GM12878 (cell line): ENCODE results near the gene VGLL4. TPM values are rescaled to one million over a fixed set of nuclear protein-coding genes. Genes with fewer than 3 reads are reported as not detected.

Experiments
- CBX3 ChIP-seq: fragments of 200-600 bp; sonication (generic); IDR thresholded peaks from 2 replicates; pipeline ENCODE4 v1.6.1; 2016; ENCODE audit warnings: low read depth, borderline replicate concordance
- CREM ChIP-seq: IDR thresholded peaks from 2 replicates; pipeline ENCODE4 v1.6.1; 2014; ENCODE audit warnings: antibody characterized with exemption, low read depth
- CUX1 ChIP-seq: IDR thresholded peaks from 2 replicates; pipeline ENCODE4 v1.6.1; 2012; ENCODE audit warnings: improper control_type of control experiment, low read depth, low read length; ENCODE audit not compliant: insufficient replicate concordance
- RBBP5 ChIP-seq: fragments of 200-600 bp; sonication (generic); conservative IDR thresholded peaks from 2 replicates; pipeline ENCODE4 v1.6.1; 2016
- SRF ChIP-seq, 2 experiments: IDR thresholded peaks; 2 replicates each; pipeline ENCODE4 v1.6.1; 2011; ENCODE audit warnings: low read depth in 2 of 2, low read length in 2 of 2, mild to moderate bottlenecking in 1 of 2, moderate library complexity in 1 of 2
- ZBED1 ChIP-seq: IDR thresholded peaks from 2 replicates; pipeline ENCODE4 v1.6.1; 2016; ENCODE audit warnings: borderline replicate concordance
- ZNF24 ChIP-seq: fragments of 450-650 bp; IDR thresholded peaks from 2 replicates; pipeline ENCODE4 v1.6.1; 2017; ENCODE audit warnings: antibody characterized with exemption, mild to moderate bottlenecking
- ZNF687 ChIP-seq: fragments of 450-650 bp; IDR thresholded peaks from 2 replicates; pipeline ENCODE4 v1.6.1; 2017; ENCODE audit warnings: mild to moderate bottlenecking, moderate library complexity
- polyA plus RNA-seq, 11 experiments: library from polyadenylated mRNA; depleted of rRNA in 4 of 11; unstranded in 6 of 11; stranded (reverse) in 5 of 11; fragments of >200 nt; fragmentation: Nextera tagmentation in 4 of 11; fragmentation: Illumina TruSeq in 1 of 11; extraction: Ambion mirVana in 4 of 11; extraction: Trizol in 1 of 11; gene quantifications; 1 replicate in 1 of 11; 2 replicates in 10 of 11; pipeline versions ENCODE4 v1.2.1 to v1.2.3, GENCODE V29; 2011 to 2016; ENCODE audit warnings: inconsistent platforms in 2 of 11, missing spikeins in 2 of 11, low read depth in 1 of 11
- total RNA-seq, 4 experiments: library from RNA; depleted of rRNA in 3 of 4; stranded (reverse); fragments of >200 nt in 3 of 4; fragmentation: Illumina TruSeq in 1 of 4; extraction: Trizol in 1 of 4; gene quantifications; 2 replicates each; pipeline versions ENCODE4 v1.2.1 to v1.2.3, GENCODE V29; 2013 to 2021
- TF ChIP-seq, protein P1 (sequence below): fragments of 450-650 bp; IDR thresholded peaks from 2 replicates; pipeline ENCODE4 v1.6.1; 2017; ENCODE audit warnings: mild to moderate bottlenecking, moderate library complexity

The VGLL4 gene
- total and polyA plus RNA-seq, 10 of the 15 experiments (the other 5 are each of a cell fraction or from before 2014, with no cell fraction given), result 0.44 to 38.1 (median 16.1) TPM

GRCh38 chr3:11627612-11628011 lies 16.1 kb downstream of the VGLL4 start (continued):
- no peak for TF ChIP-seq ZNF687
- no peak for TF ChIP-seq CUX1
- TF ChIP-seq RBBP5, result no peak
- TF ChIP-seq, protein P1, sequence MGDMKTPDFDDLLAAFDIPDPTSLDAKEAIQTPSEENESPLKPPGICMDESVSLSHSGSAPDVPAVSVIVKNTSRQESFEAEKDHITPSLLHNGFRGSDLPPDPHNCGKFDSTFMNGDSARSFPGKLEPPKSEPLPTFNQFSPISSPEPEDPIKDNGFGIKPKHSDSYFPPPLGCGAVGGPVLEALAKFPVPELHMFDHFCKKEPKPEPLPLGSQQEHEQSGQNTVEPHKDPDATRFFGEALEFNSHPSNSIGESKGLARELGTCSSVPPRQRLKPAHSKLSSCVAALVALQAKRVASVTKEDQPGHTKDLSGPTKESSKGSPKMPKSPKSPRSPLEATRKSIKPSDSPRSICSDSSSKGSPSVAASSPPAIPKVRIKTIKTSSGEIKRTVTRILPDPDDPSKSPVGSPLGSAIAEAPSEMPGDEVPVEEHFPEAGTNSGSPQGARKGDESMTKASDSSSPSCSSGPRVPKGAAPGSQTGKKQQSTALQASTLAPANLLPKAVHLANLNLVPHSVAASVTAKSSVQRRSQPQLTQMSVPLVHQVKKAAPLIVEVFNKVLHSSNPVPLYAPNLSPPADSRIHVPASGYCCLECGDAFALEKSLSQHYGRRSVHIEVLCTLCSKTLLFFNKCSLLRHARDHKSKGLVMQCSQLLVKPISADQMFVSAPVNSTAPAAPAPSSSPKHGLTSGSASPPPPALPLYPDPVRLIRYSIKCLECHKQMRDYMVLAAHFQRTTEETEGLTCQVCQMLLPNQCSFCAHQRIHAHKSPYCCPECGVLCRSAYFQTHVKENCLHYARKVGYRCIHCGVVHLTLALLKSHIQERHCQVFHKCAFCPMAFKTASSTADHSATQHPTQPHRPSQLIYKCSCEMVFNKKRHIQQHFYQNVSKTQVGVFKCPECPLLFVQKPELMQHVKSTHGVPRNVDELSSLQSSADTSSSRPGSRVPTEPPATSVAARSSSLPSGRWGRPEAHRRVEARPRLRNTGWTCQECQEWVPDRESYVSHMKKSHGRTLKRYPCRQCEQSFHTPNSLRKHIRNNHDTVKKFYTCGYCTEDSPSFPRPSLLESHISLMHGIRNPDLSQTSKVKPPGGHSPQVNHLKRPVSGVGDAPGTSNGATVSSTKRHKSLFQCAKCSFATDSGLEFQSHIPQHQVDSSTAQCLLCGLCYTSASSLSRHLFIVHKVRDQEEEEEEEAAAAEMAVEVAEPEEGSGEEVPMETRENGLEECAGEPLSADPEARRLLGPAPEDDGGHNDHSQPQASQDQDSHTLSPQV, result no peak
- no peak for TF ChIP-seq ZBED1
- no peak for TF ChIP-seq CBX3
- no peak for TF ChIP-seq CREM
- TF ChIP-seq ZNF24, result no peak
- TF ChIP-seq SRF (IDR thresholded peaks at IDR 0.05; ENCODE audit: low read depth in 2 of 2, low read length in 2 of 2), result no peak
- TF ChIP-seq, all 136 proteins: peak for 0
